Caco-2 (cell line): ENCODE measurements around the gene TAF12. TPM values are rescaled to one million over a fixed set of nuclear protein-coding genes. Genes with fewer than 3 reads are reported as not detected.

Experiments used
- BruUV-seq: library from RNA; stranded (reverse); fragments of 400-500 nt; replicated peaks from 2 replicates; lab custom pipeline; 2021; lab: Mats Ljungman, UMichigan
- CTCF ChIA-PET: fragments of 300-600 bp; sonication (Branson Sonifier 250); formaldehyde crosslinking; loops from one replicate; lab custom pipeline; 2022; ENCODE audit warnings: antibody characterized with exemption; lab: Charles Lee
- POLR2A ChIA-PET: fragments of 300-600 bp; sonication (Branson Sonifier 250); formaldehyde crosslinking; loops from one replicate; lab custom pipeline; 2022; ENCODE audit warnings: antibody characterized with exemption; lab: Charles Lee
- DNase-seq, 2 experiments: peaks; one replicate each; pipeline versions ENCODE4 v3.0.0 to v3.0.0-alpha.2; 2020 to 2022
- H3K27me3 ChIP-seq: replicated peaks from 2 replicates; pipeline ENCODE4 v1.6.0; 2011; ENCODE audit warnings: low read length; ENCODE audit not compliant: control insufficient read depth, insufficient read depth
- H3K36me3 ChIP-seq: 2 replicates; pipeline ENCODE4 v1.5.1; 2011; ENCODE audit warnings: low read length; ENCODE audit not compliant: control insufficient read depth, insufficient read depth
- H3K4me1 ChIP-seq: fragments of 250-450 bp; sonication (Bioruptor Pico); 2 replicates; pipeline ENCODE4 v1.5.1; 2020; ENCODE audit warnings: mild to moderate bottlenecking
- H3K4me3 ChIP-seq: 2 replicates; pipeline ENCODE4 v1.5.1; 2011; ENCODE audit warnings: low read depth, mild to moderate bottlenecking, control low read depth, low read length
- H3K9me3 ChIP-seq: fragments of 250-450 bp; sonication (Bioruptor Pico); 2 replicates; pipeline ENCODE4 v1.5.1; 2020; ENCODE audit warnings: mild to moderate bottlenecking, moderate library complexity
- H3K27ac Mint-ChIP-seq: one replicate; pipeline ENCODE4 v1.8.0; 2022; ENCODE audit warnings: mixed read lengths; ENCODE audit not compliant: unreplicated experiment
- H3K27me3 Mint-ChIP-seq: one replicate; pipeline ENCODE4 v1.8.0; 2022; ENCODE audit warnings: mixed read lengths; ENCODE audit not compliant: insufficient read depth, unreplicated experiment
- H3K36me3 Mint-ChIP-seq: one replicate; pipeline ENCODE4 v1.8.0; 2022; ENCODE audit warnings: mild to moderate bottlenecking, mixed read lengths; ENCODE audit not compliant: insufficient read depth, unreplicated experiment
- H3K4me1 Mint-ChIP-seq: one replicate; pipeline ENCODE4 v1.8.0; 2022; ENCODE audit warnings: low read depth, mixed read lengths; ENCODE audit not compliant: unreplicated experiment
- H3K4me3 Mint-ChIP-seq: one replicate; pipeline ENCODE4 v1.8.0; 2022; ENCODE audit warnings: mild to moderate bottlenecking, moderate library complexity, mixed read lengths; ENCODE audit not compliant: unreplicated experiment
- H3K9me3 Mint-ChIP-seq: one replicate; pipeline ENCODE4 v1.8.0; 2022; ENCODE audit warnings: mixed read lengths; ENCODE audit not compliant: unreplicated experiment
- intact Hi-C: fragments of 100-400 bp; cut with micrococcal nuclease; formaldehyde crosslinking; loops from one replicate; pipeline ENCODE4 v1.10.0; 2022; ENCODE audit not compliant: unreplicated experiment
- total RNA-seq: library from RNA; stranded (reverse); gene quantifications from 2 replicates; pipeline ENCODE4 v1.2.3, GENCODE V29; 2022
- TF ChIP-seq, protein P1 (sequence below), 2 experiments: fragments of 200-600 bp in 1 of 2; IDR thresholded peaks; 1 replicate in 1 of 2; 2 replicates in 1 of 2; pipeline versions ENCODE4 v1.5.1 to v1.8.0; 2011 to 2022; ENCODE audit warnings: antibody characterized with exemption in 1 of 2, control low read depth in 1 of 2, inconsistent platforms in 1 of 2, low read depth in 1 of 2, low read length in 1 of 2, mild to moderate bottlenecking in 1 of 2, moderate library complexity in 1 of 2; ENCODE audit not compliant: insufficient read depth in 1 of 2, severe bottlenecking in 1 of 2, unreplicated experiment in 1 of 2

TAF12 gene
- total RNA-seq, 1 experiment from 2014 or later = 11.3 TPM

DNA sequence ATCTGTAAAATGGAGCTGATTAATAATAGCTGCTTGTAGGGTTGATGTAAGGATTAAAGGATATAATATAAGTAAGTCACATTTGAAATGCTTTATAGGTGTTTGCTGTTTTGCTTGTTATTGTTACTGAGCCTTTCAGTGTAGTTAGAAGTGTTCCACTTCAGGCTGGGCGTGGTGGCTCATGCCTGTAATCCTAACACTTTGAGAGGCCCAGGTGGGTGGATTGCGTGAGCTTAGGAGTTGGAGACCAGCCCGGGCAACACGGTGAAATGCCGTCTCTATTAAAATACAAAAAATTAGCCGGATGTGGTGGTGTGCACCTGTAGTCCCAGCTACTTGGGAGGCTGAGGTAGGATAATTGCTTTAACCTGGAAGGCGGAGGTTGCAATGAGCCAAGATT, 77.8 kb downstream of the TAF12 start:
- H3K27me3 ChIP-seq = no peaks in the 10 kb centered on the region
- H3K9me3 Mint-ChIP-seq = no peaks in the 10 kb centered on the region
- H3K4me3 Mint-ChIP-seq = no peak overlapping the region
- H3K27ac Mint-ChIP-seq = no peak overlapping the region
- intact Hi-C loops = no loop called here
- no peaks in the 10 kb centered on the region for H3K4me1 Mint-ChIP-seq
- no peaks in the 10 kb centered on the region for H3K9me3 ChIP-seq
- no peaks in the 10 kb centered on the region for H3K4me1 ChIP-seq
- POLR2A ChIA-PET = no interaction called here
- H3K27me3 Mint-ChIP-seq = no peaks in the 10 kb centered on the region
- no peaks in the 10 kb centered on the region; the same call in 1 of the 2 replicates for H3K36me3 ChIP-seq
- CTCF ChIA-PET = no interaction called here
- no peak overlapping the region for H3K4me3 ChIP-seq
- H3K36me3 Mint-ChIP-seq = peaks cover 40% of the 10 kb centered on the region
- BruUV-seq = no TSS peak
- DNase-seq = no peak
- TF ChIP-seq, protein P1, sequence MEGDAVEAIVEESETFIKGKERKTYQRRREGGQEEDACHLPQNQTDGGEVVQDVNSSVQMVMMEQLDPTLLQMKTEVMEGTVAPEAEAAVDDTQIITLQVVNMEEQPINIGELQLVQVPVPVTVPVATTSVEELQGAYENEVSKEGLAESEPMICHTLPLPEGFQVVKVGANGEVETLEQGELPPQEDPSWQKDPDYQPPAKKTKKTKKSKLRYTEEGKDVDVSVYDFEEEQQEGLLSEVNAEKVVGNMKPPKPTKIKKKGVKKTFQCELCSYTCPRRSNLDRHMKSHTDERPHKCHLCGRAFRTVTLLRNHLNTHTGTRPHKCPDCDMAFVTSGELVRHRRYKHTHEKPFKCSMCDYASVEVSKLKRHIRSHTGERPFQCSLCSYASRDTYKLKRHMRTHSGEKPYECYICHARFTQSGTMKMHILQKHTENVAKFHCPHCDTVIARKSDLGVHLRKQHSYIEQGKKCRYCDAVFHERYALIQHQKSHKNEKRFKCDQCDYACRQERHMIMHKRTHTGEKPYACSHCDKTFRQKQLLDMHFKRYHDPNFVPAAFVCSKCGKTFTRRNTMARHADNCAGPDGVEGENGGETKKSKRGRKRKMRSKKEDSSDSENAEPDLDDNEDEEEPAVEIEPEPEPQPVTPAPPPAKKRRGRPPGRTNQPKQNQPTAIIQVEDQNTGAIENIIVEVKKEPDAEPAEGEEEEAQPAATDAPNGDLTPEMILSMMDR (IDR thresholded peaks at IDR 0.05; ENCODE audit: insufficient read depth in 1 of 2, low read depth in 1 of 2, low read length in 1 of 2, severe bottlenecking in 1 of 2, unreplicated experiment in 1 of 2) = no peak

DNA sequence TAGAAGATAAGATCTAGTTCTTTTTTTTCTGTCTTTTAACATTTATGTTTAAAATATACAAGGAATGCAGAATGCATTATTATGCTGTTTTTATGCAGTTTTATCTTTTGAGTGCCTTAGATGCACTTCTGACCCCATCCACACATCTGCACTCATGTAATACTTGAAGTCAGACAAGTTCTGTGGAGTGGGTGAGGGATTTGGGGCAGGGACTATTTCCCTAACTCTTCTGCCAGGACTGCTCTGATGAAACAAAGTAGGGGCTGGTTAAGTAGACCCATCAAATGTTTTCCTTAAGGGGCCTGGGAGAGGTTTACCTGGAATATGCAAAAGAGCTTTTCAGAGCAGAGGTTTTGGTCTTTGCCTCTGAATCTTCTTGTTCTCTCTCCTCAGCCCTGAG, 78.6 kb downstream of the TAF12 start:
- Mint-ChIP-seq H3K27ac (no peak overlapping the region), H3K36me3 (peaks cover 47% of the 10 kb centered on the region), H3K4me3 (no peak overlapping the region), H3K4me1 (no peaks in the 10 kb centered on the region), H3K9me3 (no peaks in the 10 kb centered on the region), H3K27me3 (no peaks in the 10 kb centered on the region)
- Histone ChIP-seq H3K36me3 (no peaks in the 10 kb centered on the region; the same call in 1 of the 2 replicates), H3K4me3 (no peak overlapping the region), H3K4me1 (no peaks in the 10 kb centered on the region), H3K9me3 (no peaks in the 10 kb centered on the region), H3K27me3 (no peaks in the 10 kb centered on the region)
- intact Hi-C loops = no loop called here
- no TSS peak for BruUV-seq
- POLR2A ChIA-PET = no interaction called here
- no peak for DNase-seq
- CTCF ChIA-PET = no interaction called here
- TF ChIP-seq, protein P1 (IDR thresholded peaks at IDR 0.05; ENCODE audit: insufficient read depth in 1 of 2, low read depth in 1 of 2, low read length in 1 of 2, severe bottlenecking in 1 of 2, unreplicated experiment in 1 of 2) = no peak

DNA sequence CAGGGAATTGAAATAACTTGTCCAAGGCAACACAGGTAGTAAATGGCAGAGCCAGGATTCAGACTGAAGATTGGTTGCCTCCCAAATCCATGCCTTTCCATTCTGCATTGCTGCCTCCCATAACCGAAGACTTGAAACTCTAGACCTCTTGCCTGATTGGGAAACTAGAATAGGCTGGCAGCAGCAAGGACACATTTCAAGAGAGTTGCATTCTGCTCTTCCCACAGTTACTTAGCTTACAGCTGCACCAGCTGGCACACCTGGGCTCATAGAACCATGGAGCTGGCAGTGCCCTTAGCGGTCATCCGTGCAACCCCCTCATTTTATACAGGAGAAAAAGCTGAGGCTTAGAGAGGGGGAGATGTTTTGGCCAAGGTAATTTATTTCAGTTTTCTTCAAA, 82.0 kb downstream of the TAF12 start:
- POLR2A ChIA-PET = no interaction called here
- TF ChIP-seq, protein P1 (IDR thresholded peaks at IDR 0.05; ENCODE audit: insufficient read depth in 1 of 2, low read depth in 1 of 2, low read length in 1 of 2, severe bottlenecking in 1 of 2, unreplicated experiment in 1 of 2) = no peak

More for the DNA sequence above, 82.0 kb downstream of the TAF12 start:
- intact Hi-C loops = no loop called here
- Histone ChIP-seq H3K9me3 (no peaks in the 10 kb centered on the region), H3K4me1 (no peaks in the 10 kb centered on the region), H3K27me3 (no peaks in the 10 kb centered on the region), H3K4me3 (no peak overlapping the region), H3K36me3 (no peaks in the 10 kb centered on the region; the same call in 1 of the 2 replicates)
- no peaks in the 10 kb centered on the region for H3K9me3 Mint-ChIP-seq
- CTCF ChIA-PET = no interaction called here
- BruUV-seq = no TSS peak
- no peak overlapping the region for H3K27ac Mint-ChIP-seq
- no peaks in the 10 kb centered on the region for H3K27me3 Mint-ChIP-seq
- H3K4me1 Mint-ChIP-seq = no peaks in the 10 kb centered on the region
- no peak for DNase-seq
- peaks cover 55% of the 10 kb centered on the region for H3K36me3 Mint-ChIP-seq
- H3K4me3 Mint-ChIP-seq = no peak overlapping the region

Other genes with a start within 250 kb of the TAF12 start
- gene RCC1, start 137.0 kb downstream of the TAF12 start, total RNA-seq = 52.1 and 54.0 TPM in 2 replicates
- 23.1 and 25.1 TPM in 2 replicates for gene TRNAU1AP, start 90.0 kb downstream of the TAF12 start, total RNA-seq
- 2.5 and 2.9 TPM in 2 replicates for gene RAB42, start 50.8 kb downstream of the TAF12 start, total RNA-seq
- not detected in 2 replicates for gene RNU11, start 5.5 kb upstream of the TAF12 start, total RNA-seq
- 4.3 and 5.2 TPM in 2 replicates for gene GMEB1, start 25.7 kb upstream of the TAF12 start, total RNA-seq
- gene YTHDF2, start 93.9 kb upstream of the TAF12 start, total RNA-seq = 45.8 and 51.5 TPM in 2 replicates
- gene OPRD1, start 169.1 kb upstream of the TAF12 start, total RNA-seq = 0.07 and 0.12 TPM in 2 replicates